Mucosa of descending colon (tissue), 3 donors: ENCODE results near the gene FSCN2. TPM values are rescaled to one million over a fixed set of nuclear protein-coding genes. Genes with fewer than 3 reads are reported as not detected.

Source experiments
- ATAC-seq: fragments of 200-7000 bp; cut with Tn5 transposase; one replicate; pipeline ENCODE4 v1.9.1; 2020; ENCODE audit warnings: mild to moderate bottlenecking, moderate library complexity
- DNase-seq, 3 donors: peaks; one replicate each; pipeline ENCODE4 v3.0.0-alpha.2; 2020
- H3K36me3 ChIP-seq: fragments of 200-600 bp; one replicate; pipeline ENCODE4 v1.8.0; 2021; ENCODE audit warnings: low read depth, mild to moderate bottlenecking
- H3K4me1 ChIP-seq: fragments of 200-600 bp; one replicate; pipeline ENCODE4 v1.8.0; 2021; ENCODE audit warnings: low read depth, mild to moderate bottlenecking
- H3K4me3 ChIP-seq: fragments of 200-600 bp; one replicate; pipeline ENCODE4 v1.8.0; 2021; ENCODE audit warnings: mild to moderate bottlenecking
- H3K9me3 ChIP-seq: fragments of 200-600 bp; one replicate; pipeline ENCODE4 v1.8.0; 2021; ENCODE audit warnings: mild to moderate bottlenecking
- CTCF ChIP-seq: fragments of 200-600 bp; IDR thresholded peaks from one replicate; pipeline ENCODE4 v1.8.0; 2022; ENCODE audit warnings: antibody characterized with exemption, mild to moderate bottlenecking
- intact Hi-C, 2 donors: fragments of 100-400 bp; cut with DNase I in 1 of 2; cut with micrococcal nuclease in 1 of 2; formaldehyde crosslinking; loops; one replicate each; pipeline versions ENCODE4 v1.11.0 to v1.11.1; 2022; cut with DNase I, micrococcal nuclease
- total RNA-seq, 3 donors: library from RNA; stranded (reverse); fragmentation: NEBNext Ultra II Directional in 2 of 3; extraction: Animal tissue kit (Norgen Biotek cat#: 25700) in 2 of 3; gene quantifications; one replicate each; pipeline versions ENCODE4 v1.2.1 to v1.2.4, GENCODE V29; 2021 to 2023
- donor health status: DM: no; HTN: no; CAD: no; lungs with moderate emphysema.
- donor health status: DM: no; HTN: no; CAD: no.
- donor health status: DM: no; HTN: yes; CAD: no.

Gene FSCN2
- total RNA-seq, 3 donors from 2014 or later: 1.6 to 4.0 (median 2.5) TPM

GRCh38 chr17:81539961-81540675 lies 11.9 kb downstream of the FSCN2 start:
- ATAC-seq (no peak), DNase-seq (no peak)
- Histone ChIP-seq H3K4me3 (no peak overlapping the region), H3K9me3 (no peaks in the 10 kb centered on the region), H3K4me1 (peaks cover 13% of the 10 kb centered on the region), H3K36me3 (no peaks in the 10 kb centered on the region)
- intact Hi-C loops: no loop called here
- TF ChIP-seq CTCF: no peak

- H3K36me3 ChIP-seq: no peaks in the 10 kb centered on the region
- peaks cover 13% of the 10 kb centered on the region for H3K4me1 ChIP-seq
- intact Hi-C loops: no loop called here
- no peak for DNase-seq
- ATAC-seq: no peak
- H3K9me3 ChIP-seq: no peaks in the 10 kb centered on the region
- TF ChIP-seq CTCF: no peak
- H3K4me3 ChIP-seq: no peak overlapping the region
These were observed 12.5 kb downstream of the FSCN2 start for GRCh38 chr17:81540676-81541027.

DNA sequence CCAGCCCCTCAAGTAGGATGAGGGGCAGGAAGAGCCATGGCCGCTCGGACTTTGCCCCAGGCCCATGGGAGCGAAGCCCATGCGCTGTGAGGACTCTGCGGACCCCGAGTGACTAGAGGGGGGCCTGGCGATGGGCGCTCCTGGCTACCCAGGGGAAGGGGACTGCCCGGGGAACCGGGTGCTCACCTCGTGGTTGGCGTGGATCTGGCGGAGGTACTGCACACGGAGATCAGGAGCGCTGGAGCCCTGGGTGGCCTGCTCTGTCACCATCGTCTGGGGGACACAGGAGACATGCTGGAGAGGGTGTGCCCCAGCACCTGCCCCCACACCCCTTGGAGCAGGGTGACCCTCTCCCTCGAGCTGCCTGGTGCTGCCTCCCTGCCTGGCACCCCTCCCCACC lies 12.9 kb downstream of the FSCN2 start:
- no peak for TF ChIP-seq CTCF
- Histone ChIP-seq H3K9me3 (no peaks in the 10 kb centered on the region), H3K36me3 (no peaks in the 10 kb centered on the region), H3K4me3 (no peak overlapping the region), H3K4me1 (peaks cover 13% of the 10 kb centered on the region)
- ATAC-seq (no peak), DNase-seq (no peak)
- intact Hi-C loops: no loop called here

DNA sequence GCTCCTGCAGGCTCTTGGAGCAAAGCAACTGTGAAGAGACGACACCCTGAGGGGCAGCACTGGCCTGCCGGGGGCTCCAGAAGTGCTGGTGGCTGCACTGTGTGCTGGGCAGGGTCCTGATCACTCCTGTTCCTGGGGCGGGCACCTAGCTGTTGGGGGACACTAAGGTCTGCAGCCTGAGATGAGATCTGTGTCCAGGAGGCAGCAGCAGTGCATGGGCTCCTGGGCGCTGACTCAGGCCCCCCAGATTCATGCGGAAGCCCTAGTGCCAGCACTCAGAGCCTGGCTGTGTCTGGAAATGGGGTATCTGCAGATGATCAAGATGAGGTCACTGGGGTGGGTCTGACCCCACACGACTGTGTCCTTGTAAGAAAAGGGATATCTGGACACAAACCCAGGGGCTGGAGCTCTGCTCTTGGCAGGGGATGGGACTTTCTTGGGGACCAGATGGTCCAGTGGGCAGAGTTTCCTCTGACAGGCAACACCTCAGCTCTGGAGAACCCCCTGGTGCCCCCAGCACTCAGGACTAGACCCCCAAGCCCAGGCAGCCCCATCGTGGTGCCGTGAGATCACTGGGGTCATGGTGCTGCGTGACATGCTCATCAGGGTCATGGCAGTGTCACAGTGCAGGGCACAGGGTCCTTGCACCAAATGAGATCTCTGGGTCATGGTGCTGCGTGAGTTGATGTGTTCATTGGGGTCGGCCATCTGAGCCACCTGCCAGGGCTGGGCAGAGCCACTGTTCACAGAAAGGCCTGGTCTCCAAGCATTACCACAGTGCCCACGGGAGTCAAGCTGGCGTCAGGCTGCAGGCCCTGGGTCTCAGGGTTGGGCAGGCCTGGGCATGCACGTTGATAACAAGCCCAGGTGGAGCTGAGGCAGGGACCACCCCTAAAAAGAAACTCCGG lies 14.5 kb downstream of the FSCN2 start:
- H3K36me3 ChIP-seq: no peaks in the 10 kb centered on the region
- intact Hi-C loops: no loop called here
- H3K9me3 ChIP-seq: no peaks in the 10 kb centered on the region
- ATAC-seq: no peak
- peaks cover 2% of the 10 kb centered on the region for H3K4me1 ChIP-seq
- H3K4me3 ChIP-seq: no peak overlapping the region
- no peak for TF ChIP-seq CTCF
- DNase-seq: no peak

DNA sequence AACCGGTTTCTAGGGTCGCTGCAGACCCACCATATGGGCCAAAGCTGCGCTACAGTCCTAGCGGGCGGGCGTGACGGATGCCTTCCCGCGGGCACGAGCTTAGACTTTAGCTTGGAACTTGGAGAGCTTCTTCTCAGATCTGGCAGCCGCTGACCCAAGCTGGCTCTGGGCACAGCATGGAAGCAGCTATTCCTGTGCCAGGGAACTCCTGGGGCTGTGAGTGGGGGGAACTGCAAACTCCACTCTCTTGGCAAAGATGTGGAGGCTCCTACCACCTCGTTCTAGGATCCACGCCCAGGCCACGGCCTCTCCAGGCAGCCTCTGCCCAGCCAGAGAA lies 15.1 kb downstream of the FSCN2 start:
- ATAC-seq: no peak
- intact Hi-C loops: no loop called here

More for the DNA sequence above, 15.1 kb downstream of the FSCN2 start:
- no peak for TF ChIP-seq CTCF
- Histone ChIP-seq H3K36me3 (no peaks in the 10 kb centered on the region), H3K4me1 (no peaks in the 10 kb centered on the region), H3K4me3 (no peak overlapping the region), H3K9me3 (no peaks in the 10 kb centered on the region)
- no peak for DNase-seq
